NB4 (cell line): ENCODE results near the gene SP6.

ENCODE experiments used
- DNase-seq: peaks from one replicate; pipeline ENCODE4 v3.0.0; 2010; ENCODE audit warnings: low read depth
- H3K4me3 ChIP-seq: one replicate; pipeline ENCODE4 v1.5.1; 2011; ENCODE audit warnings: mild to moderate bottlenecking, low read depth, low read length, moderate library complexity
- MAX ChIP-seq: IDR thresholded peaks from 2 replicates; pipeline ENCODE4 v1.6.1; 2011; ENCODE audit warnings: low read depth, low read length
- MYC ChIP-seq: IDR thresholded peaks from 2 replicates; pipeline ENCODE4 v1.6.1; 2011; ENCODE audit warnings: low read depth, low read length
- POLR2A ChIP-seq: IDR thresholded peaks from 2 replicates; pipeline ENCODE4 v1.6.1; 2011; ENCODE audit warnings: mild to moderate bottlenecking; ENCODE audit not compliant: insufficient read length; ENCODE audit errors: extremely low read depth
- TF ChIP-seq, protein P1 (sequence below): IDR thresholded peaks from one replicate; pipeline ENCODE4 v1.5.1; 2012; ENCODE audit warnings: low read depth, low read length

The SP6 gene

GRCh38 chr17:47810200-47810821 lies 40.7 kb downstream of the SP6 start:
- H3K4me3 ChIP-seq: no peak overlapping the region
- TF ChIP-seq, protein P1, sequence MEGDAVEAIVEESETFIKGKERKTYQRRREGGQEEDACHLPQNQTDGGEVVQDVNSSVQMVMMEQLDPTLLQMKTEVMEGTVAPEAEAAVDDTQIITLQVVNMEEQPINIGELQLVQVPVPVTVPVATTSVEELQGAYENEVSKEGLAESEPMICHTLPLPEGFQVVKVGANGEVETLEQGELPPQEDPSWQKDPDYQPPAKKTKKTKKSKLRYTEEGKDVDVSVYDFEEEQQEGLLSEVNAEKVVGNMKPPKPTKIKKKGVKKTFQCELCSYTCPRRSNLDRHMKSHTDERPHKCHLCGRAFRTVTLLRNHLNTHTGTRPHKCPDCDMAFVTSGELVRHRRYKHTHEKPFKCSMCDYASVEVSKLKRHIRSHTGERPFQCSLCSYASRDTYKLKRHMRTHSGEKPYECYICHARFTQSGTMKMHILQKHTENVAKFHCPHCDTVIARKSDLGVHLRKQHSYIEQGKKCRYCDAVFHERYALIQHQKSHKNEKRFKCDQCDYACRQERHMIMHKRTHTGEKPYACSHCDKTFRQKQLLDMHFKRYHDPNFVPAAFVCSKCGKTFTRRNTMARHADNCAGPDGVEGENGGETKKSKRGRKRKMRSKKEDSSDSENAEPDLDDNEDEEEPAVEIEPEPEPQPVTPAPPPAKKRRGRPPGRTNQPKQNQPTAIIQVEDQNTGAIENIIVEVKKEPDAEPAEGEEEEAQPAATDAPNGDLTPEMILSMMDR: no peak
- TF ChIP-seq MYC: no peak
- no peak for TF ChIP-seq POLR2A
- no peak for TF ChIP-seq MAX
- no peak for DNase-seq

GRCh38 chr17:47808830-47809480 lies 42.0 kb downstream of the SP6 start:
- H3K4me3 ChIP-seq: no peak overlapping the region
- DNase-seq: no peak
- no peak for TF ChIP-seq MYC
- TF ChIP-seq, protein P1: no peak
- TF ChIP-seq POLR2A: no peak
- TF ChIP-seq MAX: no peak

DNA sequence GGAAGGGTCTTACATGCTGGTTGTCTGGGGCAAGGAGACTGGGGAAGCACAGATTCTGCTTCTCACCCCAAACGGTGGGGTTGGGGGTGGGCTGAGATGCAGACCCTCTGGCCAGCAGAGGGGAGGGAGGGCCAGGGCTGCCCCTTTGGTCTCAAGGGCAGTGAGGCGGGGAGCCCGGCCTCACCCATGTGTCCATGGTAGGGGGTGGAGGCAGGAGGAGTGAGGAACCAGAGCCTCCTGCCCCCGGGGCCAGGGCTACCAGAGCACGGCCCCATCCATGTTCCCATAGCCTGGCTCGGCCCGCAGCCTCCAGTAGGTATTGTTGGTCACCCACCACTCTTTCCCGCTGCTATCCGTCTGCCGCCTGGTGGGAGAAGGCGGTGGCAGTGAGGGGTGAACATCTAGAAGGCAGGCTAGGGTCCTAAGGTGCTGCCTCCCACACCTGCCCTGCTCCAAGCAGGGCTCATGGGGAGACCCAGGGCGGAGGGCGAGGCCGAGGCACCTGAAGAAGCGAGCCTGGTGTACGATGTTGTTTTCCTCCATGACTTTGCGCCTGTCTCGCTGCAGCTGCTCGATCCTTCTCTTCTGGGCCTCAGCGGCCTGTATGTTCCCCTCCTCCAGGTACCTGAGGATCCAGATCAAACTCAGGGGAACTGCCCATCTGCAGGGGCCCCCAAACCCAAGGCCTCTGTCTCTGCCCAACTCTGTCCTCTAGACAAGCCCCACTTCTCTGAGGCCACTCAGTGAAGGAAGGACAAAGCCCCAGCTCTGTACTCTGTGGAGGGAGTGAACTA lies 42.7 kb downstream of the SP6 start:
- TF ChIP-seq, protein P1: no peak
- no peak for TF ChIP-seq POLR2A
- no peak for DNase-seq
- H3K4me3 ChIP-seq: no peak overlapping the region

DNA sequence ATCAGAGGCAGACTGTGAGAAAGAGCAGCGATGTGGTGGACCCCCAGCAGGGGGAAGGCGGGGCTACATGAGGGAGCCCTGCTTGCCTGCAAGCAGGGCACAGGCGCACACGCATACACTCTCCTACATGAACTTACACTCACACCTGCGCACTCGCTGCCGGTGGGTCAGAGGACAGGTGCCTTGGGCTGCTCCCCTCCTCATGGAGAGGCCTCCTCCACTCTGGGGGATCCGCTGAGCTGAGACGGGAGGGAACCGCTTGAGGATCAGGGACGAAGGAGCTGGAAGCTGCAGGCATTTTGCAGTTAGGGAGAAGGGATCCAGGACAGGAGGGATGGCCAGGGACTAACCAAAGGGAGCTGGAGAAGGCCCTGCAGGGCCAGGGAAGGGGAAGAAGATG lies 43.5 kb downstream of the SP6 start:
- no peak overlapping the region for H3K4me3 ChIP-seq
- no peak for TF ChIP-seq MAX
- no peak for TF ChIP-seq POLR2A
- TF ChIP-seq, protein P1: no peak
- TF ChIP-seq MYC: no peak
- no peak for DNase-seq

GRCh38 chr17:47806913-47807255 lies 44.1 kb downstream of the SP6 start:
- DNase-seq: no peak
- H3K4me3 ChIP-seq: no peak overlapping the region
- no peak for TF ChIP-seq MYC
- no peak for TF ChIP-seq POLR2A
- no peak for TF ChIP-seq MAX
- TF ChIP-seq, protein P1: no peak
